ENCODE measurements around the gene ARL4D.

DNA sequence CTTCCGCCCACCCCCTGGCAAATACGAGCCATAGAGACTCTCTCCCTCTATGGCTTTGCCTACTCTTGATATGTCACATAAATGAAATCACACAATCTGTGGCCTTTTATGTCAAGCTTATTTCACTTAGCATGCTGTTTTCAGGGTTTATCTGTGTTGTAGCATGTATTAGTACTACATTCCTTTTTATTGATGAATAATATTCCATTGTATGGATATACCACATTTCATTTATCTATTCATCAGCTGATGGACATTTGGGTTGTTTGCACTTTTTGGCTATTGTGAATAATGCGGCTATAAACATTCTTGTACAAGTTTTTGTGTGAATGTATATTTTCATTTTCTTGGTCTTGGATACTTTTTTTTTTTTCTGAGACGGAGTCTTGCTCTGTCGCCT is 48.0 kb downstream of the ARL4D start:
- TF ChIP-seq, protein P1, sequence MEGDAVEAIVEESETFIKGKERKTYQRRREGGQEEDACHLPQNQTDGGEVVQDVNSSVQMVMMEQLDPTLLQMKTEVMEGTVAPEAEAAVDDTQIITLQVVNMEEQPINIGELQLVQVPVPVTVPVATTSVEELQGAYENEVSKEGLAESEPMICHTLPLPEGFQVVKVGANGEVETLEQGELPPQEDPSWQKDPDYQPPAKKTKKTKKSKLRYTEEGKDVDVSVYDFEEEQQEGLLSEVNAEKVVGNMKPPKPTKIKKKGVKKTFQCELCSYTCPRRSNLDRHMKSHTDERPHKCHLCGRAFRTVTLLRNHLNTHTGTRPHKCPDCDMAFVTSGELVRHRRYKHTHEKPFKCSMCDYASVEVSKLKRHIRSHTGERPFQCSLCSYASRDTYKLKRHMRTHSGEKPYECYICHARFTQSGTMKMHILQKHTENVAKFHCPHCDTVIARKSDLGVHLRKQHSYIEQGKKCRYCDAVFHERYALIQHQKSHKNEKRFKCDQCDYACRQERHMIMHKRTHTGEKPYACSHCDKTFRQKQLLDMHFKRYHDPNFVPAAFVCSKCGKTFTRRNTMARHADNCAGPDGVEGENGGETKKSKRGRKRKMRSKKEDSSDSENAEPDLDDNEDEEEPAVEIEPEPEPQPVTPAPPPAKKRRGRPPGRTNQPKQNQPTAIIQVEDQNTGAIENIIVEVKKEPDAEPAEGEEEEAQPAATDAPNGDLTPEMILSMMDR (IDR thresholded peaks at IDR 0.05), result no peak
- TF ChIP-seq POLR2A (IDR thresholded peaks at IDR 0.05), result no peak
